Uterus (tissue), 2 donors: ENCODE measurements around the gene YWHAQ.

ENCODE experiments used
- POLR2A ChIP-seq, 2 donors: fragments of 450-650 bp; IDR thresholded peaks; one replicate each; pipeline ENCODE4 v1.6.1; 2016; ENCODE audit warnings: antibody characterized with exemption in 2 of 2, mild to moderate bottlenecking in 1 of 2, moderate library complexity in 1 of 2
- TF ChIP-seq, protein P1 (sequence below), 4 experiments: fragments of 200-600 bp in 2 of 4; fragments of 450-650 bp in 2 of 4; sonication (generic) in 2 of 4; IDR thresholded peaks; one replicate each; pipeline ENCODE4 v1.5.1; 2016 to 2019; ENCODE audit warnings: antibody characterized with exemption in 4 of 4, mild to moderate bottlenecking in 2 of 4, moderate library complexity in 1 of 4

DNA sequence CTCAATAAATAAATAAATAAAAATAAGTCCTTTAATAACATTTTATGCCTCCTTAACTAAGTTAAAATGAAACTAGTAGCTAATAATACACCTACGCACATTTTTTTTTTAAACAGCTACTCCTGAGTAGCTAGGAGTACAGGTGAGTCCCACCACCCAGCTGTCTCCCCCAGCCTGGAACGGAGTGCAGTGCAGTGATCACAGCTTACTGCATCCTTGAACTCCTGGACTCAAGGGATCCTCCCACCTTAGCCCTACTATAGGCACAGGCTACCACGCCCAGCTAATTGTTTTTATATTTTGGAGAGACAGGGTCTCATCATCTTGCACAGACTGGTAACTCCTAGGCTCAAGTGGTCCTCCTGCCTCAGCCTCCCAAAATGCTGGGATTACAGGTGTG lies 28.4 kb downstream of the YWHAQ start:
- no peak for TF ChIP-seq POLR2A (IDR thresholded peaks at IDR 0.05)
- TF ChIP-seq, protein P1, sequence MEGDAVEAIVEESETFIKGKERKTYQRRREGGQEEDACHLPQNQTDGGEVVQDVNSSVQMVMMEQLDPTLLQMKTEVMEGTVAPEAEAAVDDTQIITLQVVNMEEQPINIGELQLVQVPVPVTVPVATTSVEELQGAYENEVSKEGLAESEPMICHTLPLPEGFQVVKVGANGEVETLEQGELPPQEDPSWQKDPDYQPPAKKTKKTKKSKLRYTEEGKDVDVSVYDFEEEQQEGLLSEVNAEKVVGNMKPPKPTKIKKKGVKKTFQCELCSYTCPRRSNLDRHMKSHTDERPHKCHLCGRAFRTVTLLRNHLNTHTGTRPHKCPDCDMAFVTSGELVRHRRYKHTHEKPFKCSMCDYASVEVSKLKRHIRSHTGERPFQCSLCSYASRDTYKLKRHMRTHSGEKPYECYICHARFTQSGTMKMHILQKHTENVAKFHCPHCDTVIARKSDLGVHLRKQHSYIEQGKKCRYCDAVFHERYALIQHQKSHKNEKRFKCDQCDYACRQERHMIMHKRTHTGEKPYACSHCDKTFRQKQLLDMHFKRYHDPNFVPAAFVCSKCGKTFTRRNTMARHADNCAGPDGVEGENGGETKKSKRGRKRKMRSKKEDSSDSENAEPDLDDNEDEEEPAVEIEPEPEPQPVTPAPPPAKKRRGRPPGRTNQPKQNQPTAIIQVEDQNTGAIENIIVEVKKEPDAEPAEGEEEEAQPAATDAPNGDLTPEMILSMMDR (IDR thresholded peaks at IDR 0.05): no peak
